ENCODE measurements around the gene ZNF521. TPM values are rescaled to one million over a fixed set of nuclear protein-coding genes. Genes with fewer than 3 reads are reported as not detected.

ZNF521 gene
- total RNA-seq, 2 donors from 2014 or later: 8.0 to 17.2 TPM

GRCh38 chr18:25295624-25296138, 56.3 kb downstream of the ZNF521 start:
- TF ChIP-seq CTCF (IDR thresholded peaks at IDR 0.05): no peak
- Histone ChIP-seq H3K4me3 (no peak overlapping the region), H3K27me3 (replicated peaks; ENCODE audit: insufficient read depth) (no peaks in the 10 kb centered on the region), H3K36me3 (no peaks in the 10 kb centered on the region), H3K9me3 (no peaks in the 10 kb centered on the region), H3K27ac (no peak overlapping the region), H3K4me1 (ENCODE audit: control insufficient read depth in 1 of 2, low read depth in 2 of 2) (no peaks in the 10 kb centered on the region)
- no peak for DNase-seq (ENCODE audit: low spot score)
- ATAC-seq (ENCODE audit: insufficient number of reproducible peaks, low FRiP score, low read depth): no peak

GRCh38 chr18:25291150-25291549, 60.8 kb downstream of the ZNF521 start:
- H3K9me3 ChIP-seq: no peaks in the 10 kb centered on the region
- ATAC-seq (ENCODE audit: insufficient number of reproducible peaks, low FRiP score, low read depth): no peak
- no peaks in the 10 kb centered on the region for H3K27me3 ChIP-seq (replicated peaks; ENCODE audit: insufficient read depth)
- no peak for TF ChIP-seq CTCF (IDR thresholded peaks at IDR 0.05)
- no peak for DNase-seq (ENCODE audit: low spot score)
- no peak overlapping the region for H3K27ac ChIP-seq
- peaks cover 0 to 6% of the 10 kb centered on the region in 2 donors for H3K4me1 ChIP-seq (ENCODE audit: control insufficient read depth in 1 of 2, low read depth in 2 of 2)
- H3K36me3 ChIP-seq: no peaks in the 10 kb centered on the region
- no peak overlapping the region for H3K4me3 ChIP-seq

GRCh38 chr18:25289001-25289631, 62.9 kb downstream of the ZNF521 start:
- DNase-seq (ENCODE audit: low spot score) (no peak), ATAC-seq (ENCODE audit: insufficient number of reproducible peaks, low FRiP score, low read depth) (no peak)
- Histone ChIP-seq H3K36me3 (no peaks in the 10 kb centered on the region), H3K4me1 (ENCODE audit: control insufficient read depth in 1 of 2, low read depth in 2 of 2) (peaks cover 0 to 6% of the 10 kb centered on the region in 2 donors), H3K27ac (no peak overlapping the region), H3K4me3 (no peak overlapping the region), H3K27me3 (replicated peaks; ENCODE audit: insufficient read depth) (no peaks in the 10 kb centered on the region), H3K9me3 (no peaks in the 10 kb centered on the region)
- no peak for TF ChIP-seq CTCF (IDR thresholded peaks at IDR 0.05)

- H3K4me3 ChIP-seq: no peak overlapping the region
- no peak for TF ChIP-seq CTCF (IDR thresholded peaks at IDR 0.05)
- no peaks in the 10 kb centered on the region for H3K9me3 ChIP-seq
- ATAC-seq (ENCODE audit: insufficient number of reproducible peaks, low FRiP score, low read depth) (no peak), DNase-seq (ENCODE audit: low spot score) (no peak)
- no peaks in the 10 kb centered on the region for H3K27me3 ChIP-seq (replicated peaks; ENCODE audit: insufficient read depth)
- no peaks in the 10 kb centered on the region for H3K36me3 ChIP-seq
- H3K4me1 ChIP-seq (ENCODE audit: control insufficient read depth in 1 of 2, low read depth in 2 of 2): peaks cover 0 to 6% of the 10 kb centered on the region in 2 donors
- no peak overlapping the region for H3K27ac ChIP-seq
These were observed 63.5 kb downstream of the ZNF521 start for GRCh38 chr18:25288340-25288938.

GRCh38 chr18:25287106-25287505, 64.9 kb downstream of the ZNF521 start:
- Histone ChIP-seq H3K36me3 (no peaks in the 10 kb centered on the region), H3K9me3 (no peaks in the 10 kb centered on the region), H3K4me3 (no peak overlapping the region), H3K27ac (no peak overlapping the region), H3K27me3 (replicated peaks; ENCODE audit: insufficient read depth) (no peaks in the 10 kb centered on the region), H3K4me1 (ENCODE audit: control insufficient read depth in 1 of 2, low read depth in 2 of 2) (peaks cover 0 to 6% of the 10 kb centered on the region in 2 donors)
- TF ChIP-seq CTCF (IDR thresholded peaks at IDR 0.05): no peak
- DNase-seq (ENCODE audit: low spot score) (no peak), ATAC-seq (ENCODE audit: insufficient number of reproducible peaks, low FRiP score, low read depth) (no peak)

All from thoracic aorta (tissue), 2 donors.